Measurements from ENCODE around the gene DDX17. TPM values are rescaled to one million over a fixed set of nuclear protein-coding genes. Genes with fewer than 3 reads are reported as not detected.

DDX17 gene
- total and polyA plus RNA-seq, 9 donors = 215 to 602 (median 487) TPM

- H3K27ac ChIP-seq = no peak overlapping the region
These were observed 38.6 kb downstream of the DDX17 start for GRCh38 chr22:38467438-38467903.

DNA sequence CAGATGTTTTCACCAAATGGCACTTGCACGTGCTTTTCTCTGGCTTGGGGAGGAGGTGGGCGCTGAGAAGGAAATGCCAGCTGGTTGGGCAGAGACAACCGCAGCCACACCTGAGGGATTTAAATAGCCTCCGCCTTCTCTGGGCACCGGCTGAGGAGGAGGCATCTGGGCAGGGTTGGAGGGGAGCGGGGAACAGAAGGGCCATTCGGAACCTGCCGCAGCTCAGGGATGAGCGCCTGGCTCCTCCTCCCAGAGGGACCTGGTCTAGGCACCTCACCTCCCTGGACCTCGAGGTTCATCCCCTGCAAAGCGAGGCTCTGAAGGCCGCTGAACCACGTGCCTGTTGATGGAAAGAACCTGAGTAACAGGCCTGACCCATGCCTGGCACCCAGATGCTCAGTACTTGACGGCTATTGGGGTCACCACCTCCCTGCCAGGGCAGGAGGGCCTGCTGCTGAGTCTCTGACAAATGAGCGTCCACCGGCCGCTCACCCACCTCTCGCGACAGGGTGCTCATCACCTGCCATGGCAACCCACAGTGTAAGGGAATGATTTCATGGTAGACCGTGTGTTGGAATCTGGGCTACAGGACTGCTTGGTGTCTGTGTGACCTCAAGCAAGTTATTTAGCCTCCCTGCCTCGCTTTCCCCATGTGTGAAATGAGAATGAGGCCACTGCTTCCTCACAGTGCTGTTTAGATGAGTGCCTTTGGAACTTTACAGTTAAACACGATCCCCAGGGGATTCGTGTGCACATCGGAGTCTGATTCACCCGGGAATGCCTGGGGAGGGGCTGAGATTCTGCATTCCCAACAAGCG lies 40.2 kb downstream of the DDX17 start:
- Histone ChIP-seq H3K27me3 (no peaks in the 10 kb centered on the region), H3K9me3 (no peaks in the 10 kb centered on the region), H3K4me1 (ENCODE audit: insufficient read depth) (peaks cover 10% of the 10 kb centered on the region), H3K4me3 (no peak overlapping the region), H3K36me3 (no peaks in the 10 kb centered on the region), H3K27ac (no peak overlapping the region)
- TF ChIP-seq EP300 (IDR thresholded peaks at IDR 0.05) = no peak
- TF ChIP-seq POLR2A (IDR thresholded peaks at IDR 0.05) = no peak
- no peak for TF ChIP-seq CTCF (IDR thresholded peaks at IDR 0.05)
- WGBS, 3 donors = 70 to 76% (median 74%) methylated on average over 26 of the region's 26 CpGs
- intact Hi-C loops (cut with DNase I) = no loop called here
- peak in 1 of 5 donors; percentile 21 for DNase-seq

More at GRCh38 chr22:38467438-38467903, 38.6 kb downstream of the DDX17 start:
- peak overlapping the region; percentile 47 for H3K4me3 ChIP-seq
- intact Hi-C loops (cut with DNase I) = no loop called here
- H3K27me3 ChIP-seq = no peaks in the 10 kb centered on the region
- peak in 1 of 5 donors; percentile 38 for DNase-seq
- H3K4me1 ChIP-seq (ENCODE audit: insufficient read depth) = peaks cover 5% of the 10 kb centered on the region
- no peaks in the 10 kb centered on the region for H3K9me3 ChIP-seq
- TF ChIP-seq POLR2A (IDR thresholded peaks at IDR 0.05) (no peak), CTCF (IDR thresholded peaks at IDR 0.05) (no peak), EP300 (IDR thresholded peaks at IDR 0.05) (no peak)
- no peaks in the 10 kb centered on the region for H3K36me3 ChIP-seq
- 5 to 8% (median 8%) methylated on average over 17 to 20 of the region's 20 CpGs for WGBS, 3 donors

DNA sequence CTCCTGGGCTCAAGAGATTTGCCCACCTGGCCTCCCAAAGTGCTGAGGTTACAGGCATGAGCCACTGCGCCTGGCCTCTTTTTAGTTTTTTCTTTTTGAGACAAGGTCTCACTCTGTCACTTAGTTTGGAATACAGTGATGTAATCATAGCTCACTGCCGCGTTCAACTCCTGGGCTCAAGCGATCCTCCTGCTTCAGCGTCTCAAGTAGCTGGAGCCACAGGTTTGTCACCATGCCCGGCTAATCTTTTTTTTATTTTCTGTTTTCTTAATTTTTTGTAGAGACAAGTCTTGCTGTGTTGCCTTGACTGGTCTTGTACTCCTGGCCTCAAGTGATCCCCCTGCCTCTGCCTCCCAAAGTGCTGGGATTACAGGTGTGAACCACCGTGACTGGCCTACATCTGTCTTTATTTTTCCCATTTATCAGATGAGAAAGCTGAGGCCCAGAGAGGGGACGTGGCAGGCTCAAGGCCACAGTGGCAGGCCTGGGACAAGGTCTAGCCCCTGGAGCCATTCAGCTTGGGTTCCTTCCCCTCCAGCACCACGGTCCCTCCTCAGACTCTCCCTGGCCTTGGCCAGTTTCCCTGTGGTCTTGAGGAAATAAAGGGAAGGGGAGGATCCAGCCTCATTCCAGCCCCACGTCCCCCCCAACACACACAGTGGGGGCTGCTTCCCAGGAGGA lies 41.0 kb downstream of the DDX17 start:
- intact Hi-C loops (cut with DNase I) = no loop called here
- Histone ChIP-seq H3K4me1 (ENCODE audit: insufficient read depth) (peaks cover 10% of the 10 kb centered on the region), H3K27me3 (no peaks in the 10 kb centered on the region), H3K36me3 (no peaks in the 10 kb centered on the region), H3K27ac (no peak overlapping the region), H3K9me3 (no peaks in the 10 kb centered on the region), H3K4me3 (no peak overlapping the region)
- no peak for DNase-seq
- WGBS, 3 donors = 74 to 83% (median 82%) methylated on average over 10 of the region's 10 CpGs
- no peak for TF ChIP-seq POLR2A (IDR thresholded peaks at IDR 0.05)
- TF ChIP-seq EP300 (IDR thresholded peaks at IDR 0.05) = no peak
- TF ChIP-seq CTCF (IDR thresholded peaks at IDR 0.05) = no peak

- peak in 1 of 5 donors; percentile 44 for DNase-seq
- intact Hi-C loops (cut with DNase I) = no loop called here
- WGBS, 3 donors = 27 to 34% (median 27%) methylated on average over 28 of the region's 28 CpGs
- H3K9me3 ChIP-seq = no peaks in the 10 kb centered on the region
- TF ChIP-seq CTCF (IDR thresholded peaks at IDR 0.05) = no peak
- no peak for TF ChIP-seq POLR2A (IDR thresholded peaks at IDR 0.05)
- peaks cover 8% of the 10 kb centered on the region for H3K4me1 ChIP-seq (ENCODE audit: insufficient read depth)
- H3K27me3 ChIP-seq = no peaks in the 10 kb centered on the region
- H3K36me3 ChIP-seq = no peaks in the 10 kb centered on the region
- no peak overlapping the region for H3K4me3 ChIP-seq
- H3K27ac ChIP-seq = no peak overlapping the region
These were observed 42.9 kb downstream of the DDX17 start for GRCh38 chr22:38462960-38463784.
